ENCODE data around the gene CES1. TPM values are rescaled to one million over a fixed set of nuclear protein-coding genes. Genes with fewer than 3 reads are reported as not detected.

CES1 gene
- total and polyA plus RNA-seq, 7 donors = 1.8 to 115 (median 20.2) TPM

- WGBS, 2 donors = 87 to 94% methylated on average over 3 of the region's 3 CpGs
- Histone ChIP-seq H3K27me3 (no peaks in the 10 kb centered on the region), H3K27ac (no peak overlapping the region), H3K9me3 (no peaks in the 10 kb centered on the region), H3K4me1 (no peaks in the 10 kb centered on the region), H3K4me3 (no peak overlapping the region), H3K36me3 (no peaks in the 10 kb centered on the region)
- no peak for DNase-seq
- intact Hi-C loops (cut with DNase I) = no loop called here
- TF ChIP-seq CTCF (IDR thresholded peaks at IDR 0.05) (no peak), POLR2A (IDR thresholded peaks at IDR 0.05) (no peak), EP300 (IDR thresholded peaks at IDR 0.05) (no peak), POLR2AphosphoS5 (IDR thresholded peaks at IDR 0.05) (no peak)
These were observed 24.1 kb upstream of the CES1 start for GRCh38 chr16:55856950-55857349.

DNA sequence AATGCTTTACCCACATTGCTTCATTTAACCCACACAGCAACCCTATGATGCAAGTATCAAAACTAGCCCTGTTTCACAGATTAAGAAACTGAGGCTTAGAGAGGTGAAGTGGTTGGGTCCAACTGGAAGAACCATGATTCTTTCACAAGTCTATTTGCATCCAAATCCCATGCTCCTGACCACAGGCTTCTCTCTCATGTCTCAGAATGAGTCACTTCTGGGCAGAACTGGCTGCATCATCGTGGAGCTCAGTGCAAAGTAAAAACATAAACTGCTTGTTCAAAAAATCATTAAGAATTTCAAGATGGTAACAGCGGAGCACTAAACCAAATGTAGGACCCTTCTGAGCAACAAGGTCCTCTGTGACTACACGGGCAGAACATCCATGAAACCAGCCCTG lies 20.2 kb upstream of the CES1 start:
- Histone ChIP-seq H3K27ac (no peak overlapping the region), H3K36me3 (no peaks in the 10 kb centered on the region), H3K4me1 (no peaks in the 10 kb centered on the region), H3K9me3 (no peaks in the 10 kb centered on the region), H3K4me3 (no peak overlapping the region), H3K27me3 (peaks cover 0 to 14% (median 8%) of the 10 kb centered on the region in 3 donors)
- DNase-seq = no peak
- no peak for TF ChIP-seq POLR2A (IDR thresholded peaks at IDR 0.05)
- TF ChIP-seq POLR2AphosphoS5 (IDR thresholded peaks at IDR 0.05) = no peak
- TF ChIP-seq CTCF (IDR thresholded peaks at IDR 0.05) = no peak
- no peak for TF ChIP-seq EP300 (IDR thresholded peaks at IDR 0.05)
- intact Hi-C loops (cut with DNase I) = no loop called here
- 70 to 79% methylated on average over 3 of the region's 3 CpGs for WGBS, 2 donors

GRCh38 chr16:55849536-55849935 lies 16.6 kb upstream of the CES1 start:
- no peak overlapping the region for H3K4me3 ChIP-seq
- H3K4me1 ChIP-seq = no peaks in the 10 kb centered on the region
- no peaks in the 10 kb centered on the region for H3K9me3 ChIP-seq
- peaks cover 0 to 36% (median 8%) of the 10 kb centered on the region in 3 donors for H3K27me3 ChIP-seq
- DNase-seq = no peak
- TF ChIP-seq EP300 (IDR thresholded peaks at IDR 0.05) (no peak), POLR2A (IDR thresholded peaks at IDR 0.05) (no peak), CTCF (IDR thresholded peaks at IDR 0.05) (no peak), POLR2AphosphoS5 (IDR thresholded peaks at IDR 0.05) (no peak)
- 78% methylated on average over 13 of the region's 13 CpGs for WGBS, 2 donors
- H3K27ac ChIP-seq = no peak overlapping the region
- no peaks in the 10 kb centered on the region for H3K36me3 ChIP-seq
- intact Hi-C loops (cut with DNase I) = no loop called here

DNA sequence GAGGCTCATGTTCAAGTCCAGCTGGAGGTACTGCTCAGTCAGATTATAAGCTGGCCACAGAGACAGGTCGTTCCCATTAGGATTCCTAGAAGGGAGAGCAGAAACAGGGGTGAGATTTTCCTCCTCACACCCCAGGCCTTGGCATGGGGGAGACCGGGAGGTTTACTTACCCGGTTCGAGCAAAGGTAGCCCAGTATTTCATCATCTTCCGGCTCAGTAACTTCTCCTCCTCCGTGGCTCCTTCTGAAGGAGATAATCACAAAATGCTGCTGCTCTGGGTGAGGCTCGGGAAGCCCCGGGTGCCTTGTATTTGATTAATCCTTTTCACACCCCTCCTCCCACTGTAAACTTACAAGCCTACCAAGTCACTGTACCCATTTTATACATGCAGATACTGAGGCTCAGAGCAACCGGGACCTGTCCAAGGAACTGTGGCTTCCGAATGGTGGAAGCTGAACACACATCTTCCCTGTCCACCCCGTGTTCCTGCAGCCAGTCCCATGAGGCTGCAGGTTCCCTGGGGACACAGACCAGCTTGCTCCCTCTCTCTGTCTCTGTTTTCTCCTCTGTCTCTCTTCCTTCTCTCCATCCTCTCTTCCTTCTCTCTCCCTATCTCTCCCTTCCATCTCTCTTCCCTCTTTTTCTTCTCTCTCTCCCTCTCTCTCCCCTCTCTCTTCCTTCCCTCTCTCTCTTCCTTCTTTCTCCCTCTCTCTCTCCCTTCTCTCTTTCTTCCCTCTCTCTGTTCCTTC lies 13.9 kb upstream of the CES1 start:
- no peak for TF ChIP-seq POLR2A (IDR thresholded peaks at IDR 0.05)
- TF ChIP-seq POLR2AphosphoS5 (IDR thresholded peaks at IDR 0.05) = no peak
- TF ChIP-seq EP300 (IDR thresholded peaks at IDR 0.05) = no peak
- no peak for TF ChIP-seq CTCF (IDR thresholded peaks at IDR 0.05)
- Histone ChIP-seq H3K9me3 (no peaks in the 10 kb centered on the region), H3K27me3 (peaks cover 0 to 40% (median 8%) of the 10 kb centered on the region in 3 donors), H3K4me1 (no peaks in the 10 kb centered on the region), H3K4me3 (no peak overlapping the region), H3K36me3 (no peaks in the 10 kb centered on the region), H3K27ac (no peak overlapping the region)
- 39 to 62% methylated on average over 11 of the region's 11 CpGs for WGBS, 2 donors
- intact Hi-C loops (cut with DNase I) = no loop called here
- no peak for DNase-seq

GRCh38 chr16:55843105-55843395 lies 10.2 kb upstream of the CES1 start:
- Histone ChIP-seq H3K4me1 (no peaks in the 10 kb centered on the region), H3K9me3 (no peaks in the 10 kb centered on the region), H3K27me3 (peaks cover 0 to 25% (median 0%) of the 10 kb centered on the region in 3 donors), H3K36me3 (no peaks in the 10 kb centered on the region), H3K4me3 (no peak overlapping the region), H3K27ac (no peak overlapping the region)
- DNase-seq = no peak
- intact Hi-C loops (cut with DNase I) = no loop called here
- TF ChIP-seq POLR2AphosphoS5 (IDR thresholded peaks at IDR 0.05) = no peak
- no peak for TF ChIP-seq POLR2A (IDR thresholded peaks at IDR 0.05)
- TF ChIP-seq CTCF (IDR thresholded peaks at IDR 0.05) = peak in 1 of 4 experiments; percentile 13
- WGBS, 2 donors = 44% methylated on average over 2 of the region's 2 CpGs
